Spleen (tissue), 11 donors: ENCODE results near the gene EPB41L4A. TPM values are rescaled to one million over a fixed set of nuclear protein-coding genes. Genes with fewer than 3 reads are reported as not detected.
"Not testable (repeated sequence)": the region's sequence is repeated elsewhere in the genome, so short reads cannot be mapped to it uniquely, and the experiment has no call there.

ENCODE experiments used
- DNase-seq: peaks from one replicate; pipeline ENCODE4 v3.0.0-alpha.2; 2020
- H3K27ac ChIP-seq, 8 donors: fragments of 200-600 bp; sonication (generic) in 7 of 8; 1 replicate in 4 of 8; 2 replicates in 4 of 8; pipeline versions ENCODE4 v1.5.0 to v1.8.0; 2016 to 2021; ENCODE audit warnings: inconsistent platforms in 4 of 8, mild to moderate bottlenecking in 4 of 8, moderate library complexity in 1 of 8
- H3K27me3 ChIP-seq, 7 donors: fragments of 200-600 bp; sonication (generic) in 6 of 7; replicated peaks in 1 of 7; 1 replicate in 4 of 7; 2 replicates in 3 of 7; pipeline versions ENCODE4 v1.5.0 to v1.8.0; 2016 to 2021; ENCODE audit warnings: inconsistent platforms in 3 of 7, mild to moderate bottlenecking in 1 of 7
- H3K36me3 ChIP-seq, 6 donors: fragments of 200-600 bp; sonication (generic) in 5 of 6; 1 replicate in 4 of 6; 2 replicates in 2 of 6; pipeline versions ENCODE4 v1.5.0 to v1.8.0; 2016 to 2021; ENCODE audit warnings: inconsistent platforms in 2 of 6
- H3K4me1 ChIP-seq, 6 donors: fragments of 200-600 bp; sonication (generic) in 5 of 6; 1 replicate in 3 of 6; 2 replicates in 3 of 6; pipeline versions ENCODE4 v1.5.0 to v1.8.0; 2016 to 2021; ENCODE audit warnings: inconsistent platforms in 3 of 6
- H3K4me3 ChIP-seq, 8 donors: fragments of 200-600 bp; sonication (generic) in 7 of 8; 1 replicate in 4 of 8; 2 replicates in 4 of 8; pipeline versions ENCODE4 v1.5.0 to v1.8.0; 2016 to 2021; ENCODE audit warnings: inconsistent platforms in 4 of 8, mild to moderate bottlenecking in 4 of 8, moderate library complexity in 2 of 8
- H3K9me3 ChIP-seq, 8 donors: fragments of 200-600 bp; sonication (generic) in 7 of 8; 1 replicate in 4 of 8; 2 replicates in 4 of 8; pipeline versions ENCODE4 v1.5.0 to v1.8.0; 2016 to 2021; ENCODE audit warnings: inconsistent platforms in 4 of 8
- POLR2A ChIP-seq, 3 donors: fragments of 450-650 bp; IDR thresholded peaks; one replicate each; pipeline ENCODE4 v1.5.1; 2017; ENCODE audit warnings: antibody characterized with exemption in 3 of 3, mild to moderate bottlenecking in 1 of 3
- POLR2AphosphoS5 ChIP-seq, 3 donors: sonication (generic); formaldehyde crosslinking; IDR thresholded peaks; one replicate each; pipeline ENCODE4 v1.5.1; 2017; ENCODE audit warnings: antibody characterized with exemption in 3 of 3
- WGBS, 5 donors: extraction: QIAGEN DNeasy Blood & Tissue Kit in 3 of 5; methylation state at CpG; one replicate each; pipeline versions ENCODE4 v1.1.5 to v1.1.7; 2013 to 2018; 5-methylcytosine and 5-hydroxymethylcytosine counted together
- intact Hi-C: fragments of 100-400 bp; cut with DNase I; formaldehyde crosslinking; loops from one replicate; pipeline ENCODE4 v1.15.0; 2023; ENCODE audit warnings: low total_unique reads
- polyA plus RNA-seq, 3 donors: library from polyadenylated mRNA; stranded (reverse); fragments of 200-250 nt; gene quantifications; one replicate each; pipeline ENCODE4 v1.2.1, GENCODE V29; 2013
- total RNA-seq, 7 donors: library from RNA; depleted of rRNA in 3 of 7; stranded (reverse); fragments of >200 nt in 3 of 7; fragmentation: NEBNext Ultra II Directional in 4 of 7; extraction: Animal tissue kit (Norgen Biotek cat#: 25700) in 4 of 7; gene quantifications; one replicate each; pipeline versions ENCODE4 v1.1.0 to v1.2.1, GENCODE V29; 2016 to 2021
- TF ChIP-seq, protein P1 (sequence below), 11 experiments: fragments of 200-600 bp in 7 of 11; fragments of 450-650 bp in 4 of 11; sonication (generic) in 4 of 11; IDR thresholded peaks in 8 of 11; conservative IDR thresholded peaks in 3 of 11; 1 replicate in 7 of 11; 2 replicates in 4 of 11; pipeline versions ENCODE4 v1.4.0 to v1.8.0; 2016 to 2021; ENCODE audit warnings: antibody characterized with exemption in 11 of 11, inconsistent platforms in 4 of 11, mild to moderate bottlenecking in 1 of 11
- donor health status: healthy with polysubstance abuse.
- donor health status: DM: no; HTN: no; CAD: no; lungs with moderate emphysema.
- donor health status: DM: no; HTN: no; CAD: no.
- donor health status: Bipolar disorder and iron deficiency.
- donor health status: healthy.
- donor health status: DM: no; HTN: no; CAD: no.
- donor health status: DM: yes; HTN: yes; CAD: no.

The EPB41L4A gene
- total and polyA plus RNA-seq, 10 donors = 1.4 to 28.1 (median 12.2) TPM

DNA sequence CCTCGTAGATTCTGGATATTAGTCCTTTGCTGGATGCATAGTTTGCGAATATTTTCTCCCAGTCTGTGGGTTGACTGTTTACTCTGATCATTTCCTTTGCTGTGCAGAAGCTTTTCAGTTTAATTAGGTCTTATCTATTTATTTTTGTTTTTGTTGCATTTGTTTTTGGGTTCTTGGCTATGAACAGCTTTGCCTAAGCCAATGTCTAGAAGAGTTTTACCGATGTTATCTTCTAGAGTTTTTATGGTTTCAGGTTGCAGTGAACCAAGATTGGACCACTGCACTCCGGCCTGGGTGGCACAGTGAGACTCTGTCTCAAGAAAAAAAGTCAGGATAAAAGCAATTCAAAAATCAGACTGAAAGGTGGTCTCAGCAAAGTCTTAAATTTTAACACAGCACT is 188.5 kb downstream of the EPB41L4A start:
- Histone ChIP-seq H3K4me3 (no peak overlapping the region), H3K4me1 (peaks cover 0 to 12% (median 6%) of the 10 kb centered on the region in 6 donors), H3K27me3 (no peaks in the 10 kb centered on the region), H3K27ac (no peak overlapping the region), H3K9me3 (no peaks in the 10 kb centered on the region), H3K36me3 (no peaks in the 10 kb centered on the region)
- DNase-seq = no peak
- TF ChIP-seq POLR2AphosphoS5 (IDR thresholded peaks at IDR 0.05) (no peak), POLR2A (IDR thresholded peaks at IDR 0.05) (no peak)
- TF ChIP-seq, protein P1, sequence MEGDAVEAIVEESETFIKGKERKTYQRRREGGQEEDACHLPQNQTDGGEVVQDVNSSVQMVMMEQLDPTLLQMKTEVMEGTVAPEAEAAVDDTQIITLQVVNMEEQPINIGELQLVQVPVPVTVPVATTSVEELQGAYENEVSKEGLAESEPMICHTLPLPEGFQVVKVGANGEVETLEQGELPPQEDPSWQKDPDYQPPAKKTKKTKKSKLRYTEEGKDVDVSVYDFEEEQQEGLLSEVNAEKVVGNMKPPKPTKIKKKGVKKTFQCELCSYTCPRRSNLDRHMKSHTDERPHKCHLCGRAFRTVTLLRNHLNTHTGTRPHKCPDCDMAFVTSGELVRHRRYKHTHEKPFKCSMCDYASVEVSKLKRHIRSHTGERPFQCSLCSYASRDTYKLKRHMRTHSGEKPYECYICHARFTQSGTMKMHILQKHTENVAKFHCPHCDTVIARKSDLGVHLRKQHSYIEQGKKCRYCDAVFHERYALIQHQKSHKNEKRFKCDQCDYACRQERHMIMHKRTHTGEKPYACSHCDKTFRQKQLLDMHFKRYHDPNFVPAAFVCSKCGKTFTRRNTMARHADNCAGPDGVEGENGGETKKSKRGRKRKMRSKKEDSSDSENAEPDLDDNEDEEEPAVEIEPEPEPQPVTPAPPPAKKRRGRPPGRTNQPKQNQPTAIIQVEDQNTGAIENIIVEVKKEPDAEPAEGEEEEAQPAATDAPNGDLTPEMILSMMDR (IDR thresholded peaks at IDR 0.05 in 8 of 11, conservative IDR thresholded peaks at IDR 0.05 in 3 of 11) = no peak
- intact Hi-C loops = no loop called here
- WGBS, 5 donors = 78 to 90% (median 86%) methylated on average over 4 of the region's 4 CpGs

DNA sequence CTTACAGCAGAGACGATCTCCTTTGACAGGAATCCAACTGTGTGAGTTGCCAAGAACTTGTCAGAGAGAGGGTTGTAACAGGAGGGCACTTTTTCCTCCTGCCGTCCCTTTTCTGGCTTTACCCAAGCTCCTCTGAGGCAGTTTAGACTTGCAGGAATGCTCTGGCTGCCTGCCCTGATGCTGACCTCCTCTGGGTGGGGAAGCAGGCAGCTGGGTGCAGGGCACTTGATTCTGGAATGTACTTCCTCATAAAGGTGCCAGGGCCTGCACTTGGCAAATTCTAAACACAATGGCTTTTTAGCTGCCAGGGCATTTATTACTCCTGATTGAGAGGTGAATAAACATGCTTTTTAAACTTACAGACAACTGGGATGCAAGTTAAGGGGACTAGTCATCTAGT is 190.4 kb downstream of the EPB41L4A start:
- WGBS, 5 donors = 17 to 40% (median 23%) methylated on average over 2 of the region's 2 CpGs
- no peak overlapping the region for H3K27ac ChIP-seq

DNA sequence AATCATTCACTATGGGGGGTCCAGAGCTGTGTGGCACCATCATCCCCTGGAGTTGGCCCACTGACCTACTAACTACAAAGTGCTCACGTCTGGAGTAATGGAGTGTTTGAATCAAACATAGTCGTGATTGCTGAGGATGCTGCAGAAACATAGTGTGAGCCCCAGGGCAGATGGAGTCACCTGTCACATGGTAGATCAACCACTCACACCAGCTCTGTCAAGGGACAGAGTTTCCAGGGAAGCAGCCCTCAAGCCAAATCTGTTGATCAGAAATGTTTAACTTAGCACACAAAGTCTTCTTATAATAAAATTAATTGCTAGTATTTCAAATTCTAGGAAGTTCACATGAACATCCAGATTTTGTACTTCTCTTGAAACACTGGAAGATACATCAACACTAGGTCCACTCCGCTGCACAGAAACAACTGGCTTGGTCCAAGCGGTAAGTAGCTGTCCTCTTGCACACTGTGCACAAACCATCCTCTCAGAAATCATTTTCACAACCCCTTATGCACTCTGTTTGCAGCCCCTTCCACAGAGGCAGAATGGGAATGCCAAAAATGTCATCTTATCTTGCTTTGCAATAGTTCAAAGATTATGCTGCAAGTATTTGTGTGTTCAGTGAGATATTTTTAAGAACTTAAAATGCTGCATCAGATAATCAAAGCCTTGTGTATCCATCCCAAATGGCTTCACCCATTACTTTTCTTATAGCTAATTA is 191.0 kb downstream of the EPB41L4A start:
- peaks cover 0 to 12% (median 6%) of the 10 kb centered on the region in 6 donors for H3K4me1 ChIP-seq
- no peak for DNase-seq
- no peaks in the 10 kb centered on the region for H3K27me3 ChIP-seq
- no peaks in the 10 kb centered on the region for H3K36me3 ChIP-seq
- no peaks in the 10 kb centered on the region for H3K9me3 ChIP-seq
- H3K27ac ChIP-seq = no peak overlapping the region
- WGBS, 5 donors = 87 to 95% (median 90%) methylated on average over 4 of the region's 4 CpGs
- TF ChIP-seq, protein P1 (IDR thresholded peaks at IDR 0.05 in 8 of 11, conservative IDR thresholded peaks at IDR 0.05 in 3 of 11) = no peak
- no peak for TF ChIP-seq POLR2AphosphoS5 (IDR thresholded peaks at IDR 0.05)
- no peak for TF ChIP-seq POLR2A (IDR thresholded peaks at IDR 0.05)
- no peak overlapping the region for H3K4me3 ChIP-seq
- intact Hi-C loops = no loop called here

More for the DNA sequence above, 190.4 kb downstream of the EPB41L4A start:
- intact Hi-C loops = no loop called here
- no peak for DNase-seq
- Histone ChIP-seq H3K9me3 (no peaks in the 10 kb centered on the region), H3K4me3 (no peak overlapping the region), H3K27me3 (no peaks in the 10 kb centered on the region), H3K4me1 (peaks cover 0 to 12% (median 6%) of the 10 kb centered on the region in 6 donors), H3K36me3 (no peaks in the 10 kb centered on the region)
- TF ChIP-seq, protein P1 (IDR thresholded peaks at IDR 0.05 in 8 of 11, conservative IDR thresholded peaks at IDR 0.05 in 3 of 11) = no peak
- peak in 1 of 3 donors; percentile 13 for TF ChIP-seq POLR2AphosphoS5 (IDR thresholded peaks at IDR 0.05)

DNA sequence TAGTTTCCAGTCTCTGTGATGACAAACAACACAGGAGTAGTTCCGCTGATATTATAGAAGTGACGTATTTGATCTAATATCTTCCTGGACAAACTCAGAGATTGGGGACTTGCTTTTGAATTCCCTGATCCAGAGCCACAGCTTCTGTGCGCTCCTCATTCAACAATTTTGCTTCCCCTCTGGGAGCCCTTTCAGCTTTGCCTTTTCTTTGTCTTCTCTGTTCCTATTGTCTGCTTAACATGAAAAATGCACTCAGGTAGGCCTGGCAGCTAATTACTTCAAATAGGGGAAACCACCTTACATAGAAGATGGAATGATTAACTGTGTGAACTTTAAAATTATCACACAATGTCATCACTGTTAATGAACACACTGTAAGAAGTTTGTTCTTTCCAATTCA is 192.9 kb downstream of the EPB41L4A start:
- Histone ChIP-seq H3K36me3 (no peaks in the 10 kb centered on the region), H3K4me3 (no peak overlapping the region), H3K4me1 (peaks cover 0 to 12% (median 6%) of the 10 kb centered on the region in 6 donors), H3K27ac (no peak overlapping the region), H3K9me3 (no peaks in the 10 kb centered on the region), H3K27me3 (no peaks in the 10 kb centered on the region)
- TF ChIP-seq, protein P1 (IDR thresholded peaks at IDR 0.05 in 8 of 11, conservative IDR thresholded peaks at IDR 0.05 in 3 of 11) = no peak
- TF ChIP-seq POLR2AphosphoS5 (IDR thresholded peaks at IDR 0.05) (no peak), POLR2A (IDR thresholded peaks at IDR 0.05) (no peak)
- intact Hi-C loops = no loop called here
- 92 to 98% (median 96%) methylated on average over 3 of the region's 3 CpGs for WGBS, 5 donors
- no peak for DNase-seq

DNA sequence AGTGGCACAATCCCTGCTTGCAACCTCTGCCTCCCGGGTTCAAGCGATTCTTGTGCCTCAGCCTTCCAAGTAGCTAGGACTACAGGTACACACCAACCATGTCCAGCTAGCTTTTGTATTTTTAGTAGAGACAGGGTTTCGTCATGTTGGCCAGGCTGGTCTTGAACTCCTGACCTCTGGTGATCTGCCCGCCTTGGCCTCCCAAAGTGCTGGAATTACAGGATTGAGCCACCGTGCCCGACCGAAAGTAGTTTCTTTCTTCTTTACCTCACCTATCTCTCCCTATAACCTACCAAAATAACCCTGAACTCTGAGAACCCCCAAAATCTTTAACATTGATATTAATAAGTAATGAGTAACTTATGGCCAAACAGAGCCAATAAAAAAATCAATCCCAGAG is 196.1 kb downstream of the EPB41L4A start:
- H3K9me3 ChIP-seq, DNase-seq, H3K4me3 ChIP-seq, H3K27ac ChIP-seq, intact Hi-C loops, H3K36me3 ChIP-seq, H3K27me3 ChIP-seq, H3K4me1 ChIP-seq: not testable (repeated sequence)
- WGBS, 5 donors = 89 to 95% (median 94%) methylated on average over 7 of the region's 7 CpGs
